HG02981 (cell line): ENCODE results near the gene SLC39A9.
A peak's percentile ranks its signal among the peaks of the same experiment; 100 is the strongest.
"Not testable (repeated sequence)": the region's sequence is repeated elsewhere in the genome, so short reads cannot be mapped to it uniquely, and the experiment has no call there.

Experiments used
- ATAC-seq: cut with Tn5 transposase; IDR thresholded peaks from one replicate; pipeline ENCODE4 v1.9.1; 2021; ENCODE audit warnings: mild to moderate bottlenecking, moderate library complexity; ENCODE audit not compliant: unreplicated experiment

SLC39A9 gene

GRCh38 chr14:69368381-69368780 is 30.1 kb upstream of the SLC39A9 start:
- no peak for ATAC-seq

GRCh38 chr14:69370061-69370460 is 28.4 kb upstream of the SLC39A9 start:
- no peak for ATAC-seq

- ATAC-seq: no peak
Observed at GRCh38 chr14:69372146-69372545, 26.3 kb upstream of the SLC39A9 start.

GRCh38 chr14:69373104-69373503 is 25.4 kb upstream of the SLC39A9 start:
- no peak for ATAC-seq

GRCh38 chr14:69374235-69374634 is 24.3 kb upstream of the SLC39A9 start:
- ATAC-seq: no peak

GRCh38 chr14:69375182-69375581 is 23.3 kb upstream of the SLC39A9 start:
- no peak for ATAC-seq

GRCh38 chr14:69375722-69376121 is 22.8 kb upstream of the SLC39A9 start:
- ATAC-seq: no peak

GRCh38 chr14:69376439-69376838 is 22.1 kb upstream of the SLC39A9 start:
- no peak for ATAC-seq

- ATAC-seq: no peak
Observed at GRCh38 chr14:69378274-69378673, 20.2 kb upstream of the SLC39A9 start.

GRCh38 chr14:69387311-69387710 is 11.2 kb upstream of the SLC39A9 start:
- no peak for ATAC-seq

- not testable (repeated sequence) for ATAC-seq
Observed at GRCh38 chr14:69391400-69391799, 7.1 kb upstream of the SLC39A9 start.

GRCh38 chr14:69392481-69392880 is 6.0 kb upstream of the SLC39A9 start:
- ATAC-seq: no peak

- no peak for ATAC-seq
Observed at GRCh38 chr14:69395929-69396328, 2.6 kb upstream of the SLC39A9 start.

- ATAC-seq: peak; percentile 22
Observed at GRCh38 chr14:69398818-69399210, 322 bp downstream of the SLC39A9 start.

- ATAC-seq: no peak
Observed at GRCh38 chr14:69399750-69400149, 1.3 kb downstream of the SLC39A9 start.

- no peak for ATAC-seq
Observed at GRCh38 chr14:69400154-69400553, 1.7 kb downstream of the SLC39A9 start.

GRCh38 chr14:69401841-69402240 is 3.3 kb downstream of the SLC39A9 start:
- no peak for ATAC-seq

GRCh38 chr14:69404478-69404877 is 6.0 kb downstream of the SLC39A9 start:
- no peak for ATAC-seq

GRCh38 chr14:69404883-69405282 is 6.4 kb downstream of the SLC39A9 start:
- ATAC-seq: no peak

GRCh38 chr14:69405762-69406161 is 7.3 kb downstream of the SLC39A9 start:
- no peak for ATAC-seq

- no peak for ATAC-seq
Observed at GRCh38 chr14:69408331-69408960, 10.0 kb downstream of the SLC39A9 start.

- ATAC-seq: no peak
Observed at GRCh38 chr14:69413483-69413882, 15.0 kb downstream of the SLC39A9 start.

- ATAC-seq: not testable (repeated sequence)
Observed at GRCh38 chr14:69416087-69416486, 17.6 kb downstream of the SLC39A9 start.
